ENCODE measurements around the gene SMCO4. TPM values are rescaled to one million over a fixed set of nuclear protein-coding genes. Genes with fewer than 3 reads are reported as not detected.

The SMCO4 gene
- total and polyA plus RNA-seq, 2 experiments from 2014 or later: 36.1 to 60.9 TPM

GRCh38 chr11:93526346-93526633 lies 16.9 kb downstream of the SMCO4 start:
- H3K4me1 ChIP-seq (ENCODE audit: insufficient read depth): peaks cover 53% of the 10 kb centered on the region
- no peaks in the 10 kb centered on the region for H3K27me3 ChIP-seq
- no peaks in the 10 kb centered on the region for H3K9me3 ChIP-seq (ENCODE audit: low read depth)
- 75% methylated on average over 3 of the region's 3 CpGs for WGBS (ENCODE audit: low lambda C conversion rate, missing lambda C conversion rate)
- H3K4me3 ChIP-seq: no peak overlapping the region
- H4K20me1 ChIP-seq (ENCODE audit: insufficient read depth, poor library complexity, severe bottlenecking): no peaks in the 10 kb centered on the region
- H3K4me2 ChIP-seq: peak overlapping the region; percentile 9
- peaks cover 71% of the 10 kb centered on the region for H3K79me2 ChIP-seq
- no peaks in the 10 kb centered on the region for H3K9me2 ChIP-seq (replicated peaks; ENCODE audit: insufficient read depth)
- no peak overlapping the region for H2AFZ ChIP-seq
- TF ChIP-seq EZH2 (IDR thresholded peaks at IDR 0.05; ENCODE audit: borderline replicate concordance) (no peak), CTCF (IDR thresholded peaks at IDR 0.05; ENCODE audit: poor library complexity) (no peak), EZH2phosphoT487 (IDR thresholded peaks at IDR 0.05; ENCODE audit: low read depth, severe bottlenecking, unreplicated experiment) (no peak)
- peak overlapping the region; percentile 49 for H3K27ac ChIP-seq
- no peaks in the 10 kb centered on the region for H3K36me3 ChIP-seq (replicated peaks; ENCODE audit: insufficient read depth, low read depth)
- DNase-seq (ENCODE audit: low spot score): no peak

- H3K9me2 ChIP-seq (replicated peaks; ENCODE audit: insufficient read depth): no peaks in the 10 kb centered on the region
- peaks cover 47% of the 10 kb centered on the region for H3K4me1 ChIP-seq (ENCODE audit: insufficient read depth)
- DNase-seq (ENCODE audit: low spot score): peak; percentile 21
- no peaks in the 10 kb centered on the region for H3K36me3 ChIP-seq (replicated peaks; ENCODE audit: insufficient read depth, low read depth)
- H3K9me3 ChIP-seq (ENCODE audit: low read depth): no peaks in the 10 kb centered on the region
- peaks cover 70% of the 10 kb centered on the region for H3K79me2 ChIP-seq
- no peak for TF ChIP-seq EZH2phosphoT487 (IDR thresholded peaks at IDR 0.05; ENCODE audit: low read depth, severe bottlenecking, unreplicated experiment)
- no peak for TF ChIP-seq CTCF (IDR thresholded peaks at IDR 0.05; ENCODE audit: poor library complexity)
- no peak for TF ChIP-seq EZH2 (IDR thresholded peaks at IDR 0.05; ENCODE audit: borderline replicate concordance)
- H2AFZ ChIP-seq: no peak overlapping the region
- no peak overlapping the region for H3K4me3 ChIP-seq
- no peaks in the 10 kb centered on the region for H4K20me1 ChIP-seq (ENCODE audit: insufficient read depth, poor library complexity, severe bottlenecking)
- 73% methylated on average over 7 of the region's 7 CpGs for WGBS (ENCODE audit: low lambda C conversion rate, missing lambda C conversion rate)
- H3K4me2 ChIP-seq: peak overlapping the region; percentile 9
- H3K27me3 ChIP-seq: no peaks in the 10 kb centered on the region
- H3K27ac ChIP-seq: peak overlapping the region; percentile 49
Measured at GRCh38 chr11:93525601-93526345, 17.4 kb downstream of the SMCO4 start.

- Histone ChIP-seq H3K4me2 (peak overlapping the region; percentile 40), H3K27me3 (no peaks in the 10 kb centered on the region), H3K4me1 (ENCODE audit: insufficient read depth) (peaks cover 38% of the 10 kb centered on the region), H2AFZ (no peak overlapping the region), H3K79me2 (peaks cover 75% of the 10 kb centered on the region), H3K9me3 (ENCODE audit: low read depth) (no peaks in the 10 kb centered on the region), H3K4me3 (no peak overlapping the region), H3K27ac (no peak overlapping the region), H3K36me3 (replicated peaks; ENCODE audit: insufficient read depth, low read depth) (no peaks in the 10 kb centered on the region), H4K20me1 (ENCODE audit: insufficient read depth, poor library complexity, severe bottlenecking) (no peaks in the 10 kb centered on the region), H3K9me2 (replicated peaks; ENCODE audit: insufficient read depth) (no peaks in the 10 kb centered on the region)
- no peak for TF ChIP-seq CTCF (IDR thresholded peaks at IDR 0.05; ENCODE audit: poor library complexity)
- no peak for TF ChIP-seq EZH2phosphoT487 (IDR thresholded peaks at IDR 0.05; ENCODE audit: low read depth, severe bottlenecking, unreplicated experiment)
- TF ChIP-seq EZH2 (IDR thresholded peaks at IDR 0.05; ENCODE audit: borderline replicate concordance): no peak
- DNase-seq (ENCODE audit: low spot score): no peak
- WGBS (ENCODE audit: low lambda C conversion rate, missing lambda C conversion rate): 84% methylated on average over 2 of the region's 2 CpGs
Measured at GRCh38 chr11:93524858-93525257, 18.3 kb downstream of the SMCO4 start.
